Progenitor cell of endocrine pancreas (in vitro differentiated cells): ENCODE results near the gene LSM3. TPM values are rescaled to one million over a fixed set of nuclear protein-coding genes. Genes with fewer than 3 reads are reported as not detected.

ENCODE experiments used
- DNase-seq: peaks from one replicate; pipeline ENCODE4 v3.0.0; 2021; ENCODE audit warnings: low spot score; ENCODE audit not compliant: unreplicated experiment
- H3K27ac Mint-ChIP-seq: 2 replicates; pipeline ENCODE4 v1.8.0; 2021; ENCODE audit warnings: mild to moderate bottlenecking, moderate library complexity, mixed read lengths
- H3K27me3 Mint-ChIP-seq: 2 replicates; pipeline ENCODE4 v1.8.0; 2021; ENCODE audit warnings: mixed read lengths
- H3K36me3 Mint-ChIP-seq: 2 replicates; pipeline ENCODE4 v1.8.0; 2022; ENCODE audit warnings: mixed read lengths; ENCODE audit not compliant: insufficient read depth
- H3K4me1 Mint-ChIP-seq: 2 replicates; pipeline ENCODE4 v1.8.0; 2021; ENCODE audit warnings: low read depth, mixed read lengths
- H3K4me3 Mint-ChIP-seq: 2 replicates; pipeline ENCODE4 v1.8.0; 2021; ENCODE audit warnings: low read depth, mild to moderate bottlenecking, moderate library complexity, mixed read lengths
- H3K9me3 Mint-ChIP-seq: 2 replicates; pipeline ENCODE4 v1.8.0; 2021; ENCODE audit warnings: low read depth, mixed read lengths
- CTCF ChIP-seq: fragments of 200-600 bp; sonication (generic); IDR thresholded peaks from one replicate; pipeline ENCODE4 v1.5.0; 2021; ENCODE audit warnings: antibody characterized with exemption, mild to moderate bottlenecking; ENCODE audit not compliant: unreplicated experiment
- total RNA-seq: library from RNA; stranded (reverse); gene quantifications from 2 replicates; pipeline ENCODE4 v1.2.1, GENCODE V29; 2021

The LSM3 gene
- total RNA-seq, 1 donor from 2014 or later, result 13.2 TPM

- no peak overlapping the region for H3K27ac Mint-ChIP-seq
- H3K36me3 Mint-ChIP-seq, result peaks cover 35% of the 10 kb centered on the region
- H3K27me3 Mint-ChIP-seq, result no peaks in the 10 kb centered on the region
These were observed 8.3 kb downstream of the LSM3 start for GRCh38 chr3:14186854-14187458.

GRCh38 chr3:14188041-14188754 is 9.6 kb downstream of the LSM3 start:
- no peak for DNase-seq
- no peak for TF ChIP-seq CTCF
- H3K9me3 Mint-ChIP-seq, result peaks cover 9% of the 10 kb centered on the region
- H3K4me3 Mint-ChIP-seq, result no peak overlapping the region
- H3K4me1 Mint-ChIP-seq, result no peaks in the 10 kb centered on the region
- no peaks in the 10 kb centered on the region for H3K27me3 Mint-ChIP-seq
- H3K27ac Mint-ChIP-seq, result no peak overlapping the region
- peaks cover 33% of the 10 kb centered on the region for H3K36me3 Mint-ChIP-seq

More at GRCh38 chr3:14186854-14187458, 8.3 kb downstream of the LSM3 start:
- H3K4me3 Mint-ChIP-seq, result no peak overlapping the region
- DNase-seq, result no peak
- no peaks in the 10 kb centered on the region for H3K4me1 Mint-ChIP-seq
- H3K9me3 Mint-ChIP-seq, result peaks cover 9% of the 10 kb centered on the region
- no peak for TF ChIP-seq CTCF

GRCh38 chr3:14194865-14195264 is 16.2 kb downstream of the LSM3 start:
- Mint-ChIP-seq H3K36me3 (peaks cover 15% of the 10 kb centered on the region), H3K9me3 (peaks cover 5% of the 10 kb centered on the region), H3K27ac (no peak overlapping the region), H3K4me3 (no peak overlapping the region), H3K27me3 (no peaks in the 10 kb centered on the region), H3K4me1 (no peaks in the 10 kb centered on the region)
- TF ChIP-seq CTCF, result no peak
- DNase-seq, result no peak

GRCh38 chr3:14199641-14200040 is 21.0 kb downstream of the LSM3 start:
- Mint-ChIP-seq H3K36me3 (peaks cover 7% of the 10 kb centered on the region), H3K4me1 (peaks cover 7% of the 10 kb centered on the region), H3K4me3 (no peak overlapping the region), H3K9me3 (no peaks in the 10 kb centered on the region), H3K27me3 (no peaks in the 10 kb centered on the region), H3K27ac (no peak overlapping the region)
- no peak for DNase-seq
- no peak for TF ChIP-seq CTCF

- Mint-ChIP-seq H3K36me3 (peaks cover 6% of the 10 kb centered on the region), H3K9me3 (no peaks in the 10 kb centered on the region), H3K4me1 (peaks cover 7% of the 10 kb centered on the region), H3K27me3 (no peaks in the 10 kb centered on the region), H3K27ac (no peak overlapping the region), H3K4me3 (no peak overlapping the region)
- no peak for TF ChIP-seq CTCF
- DNase-seq, result no peak
These were observed 21.7 kb downstream of the LSM3 start for GRCh38 chr3:14200276-14200675.
